Endothelial cell of umbilical vein (primary cell): ENCODE measurements around the gene SLC26A8. TPM values are rescaled to one million over a fixed set of nuclear protein-coding genes. Genes with fewer than 3 reads are reported as not detected.
"Not testable (repeated sequence)": the region's sequence is repeated elsewhere in the genome, so short reads cannot be mapped to it uniquely, and the experiment has no call there.

ENCODE experiments used
- BruUV-seq: library from RNA; stranded (reverse); fragments of 400-500 nt; replicated peaks from 2 replicates; lab custom pipeline; 2021; lab: Mats Ljungman, UMichigan
- CTCF ChIA-PET: fragments of 300-600, 350-600 bp; sonication (Branson Sonifier 250); formaldehyde crosslinking; loops from one replicate; lab custom pipeline; 2021; ENCODE audit warnings: antibody characterized with exemption, inconsistent platforms; lab: Charles Lee
- POLR2A ChIA-PET: fragments of 300-600, 350-600 bp; sonication (Branson Sonifier 250); formaldehyde crosslinking; loops from one replicate; lab custom pipeline; 2021; ENCODE audit warnings: antibody characterized with exemption, inconsistent platforms; lab: Charles Lee
- DNase-seq: peaks from one replicate; pipeline ENCODE4 v3.0.0-alpha.2; 2011; ENCODE audit warnings: low read depth, low spot score
- FAIRE-seq: peaks from 2 replicates; lab custom pipeline; 2011; peaks lifted over from hg19 to GRCh38; lab: Jason Lieb, UNC
- H2AFZ ChIP-seq: 2 replicates; pipeline ENCODE4 v1.6.0; 2012; ENCODE audit warnings: low read depth, low read length, control low read depth, inconsistent platforms
- H3K27ac ChIP-seq: 2 replicates; pipeline ENCODE4 v1.5.1; 2011; ENCODE audit warnings: low read depth, mild to moderate bottlenecking, control low read depth, low read length, moderate library complexity; ENCODE audit not compliant: insufficient read depth
- H3K27me3 ChIP-seq, 2 experiments: 2 replicates each; pipeline versions ENCODE4 v1.6.0 to v1.6.1; 2011; ENCODE audit warnings: low read length in 2 of 2, mixed read lengths in 1 of 2; ENCODE audit not compliant: control insufficient read depth in 2 of 2, insufficient read depth in 2 of 2
- H3K36me3 ChIP-seq, 2 experiments: 2 replicates in 1 of 2; 3 replicates in 1 of 2; pipeline ENCODE4 v1.5.1; 2011; ENCODE audit warnings: low read length in 2 of 2, mild to moderate bottlenecking in 1 of 2, moderate library complexity in 1 of 2; ENCODE audit not compliant: control insufficient read depth in 2 of 2, insufficient read depth in 2 of 2; ENCODE audit errors: extremely low read depth in 1 of 2
- H3K4me1 ChIP-seq: 3 replicates; pipeline ENCODE4 v1.5.1; 2011; ENCODE audit warnings: mild to moderate bottlenecking, low read length; ENCODE audit not compliant: control insufficient read depth, insufficient read depth; ENCODE audit errors: extremely low read depth
- H3K4me2 ChIP-seq: 2 replicates; pipeline ENCODE4 v1.6.1; 2011; ENCODE audit warnings: low read length, control low read depth, mixed read lengths; ENCODE audit not compliant: insufficient read depth
- H3K4me3 ChIP-seq, 3 experiments: fragments of 200-600 bp in 1 of 3; sonication (generic), shearing (Covaris generic) in 1 of 3; replicated peaks in 1 of 3; 2 replicates each; pipeline ENCODE4 v1.5.1; 2011 to 2016; ENCODE audit warnings: control low read depth in 3 of 3, low read length in 3 of 3, mild to moderate bottlenecking in 2 of 3, inconsistent platforms in 1 of 3, low read depth in 1 of 3, moderate library complexity in 1 of 3; ENCODE audit not compliant: insufficient read depth in 1 of 3
- H3K79me2 ChIP-seq: 2 replicates; pipeline ENCODE4 v1.6.0; 2012; ENCODE audit warnings: low read length, inconsistent platforms; ENCODE audit not compliant: control insufficient read depth, insufficient read depth
- H3K9ac ChIP-seq: replicated peaks from 2 replicates; pipeline ENCODE3; 2011; ENCODE audit warnings: low read length, control low read depth; ENCODE audit not compliant: insufficient read depth; ENCODE audit errors: extremely low read depth
- H3K9me1 ChIP-seq: replicated peaks from 3 replicates; pipeline ENCODE4 v1.6.0; 2011; ENCODE audit warnings: mild to moderate bottlenecking, low read length; ENCODE audit not compliant: control insufficient read depth, insufficient read depth; ENCODE audit errors: extremely low read depth
- H3K9me3 ChIP-seq: replicated peaks from 2 replicates; pipeline ENCODE4 v1.5.1; 2012; ENCODE audit warnings: low read length, inconsistent platforms; ENCODE audit not compliant: control insufficient read depth, insufficient read depth
- H4K20me1 ChIP-seq: replicated peaks from 2 replicates; pipeline ENCODE3; 2011; ENCODE audit warnings: mild to moderate bottlenecking, low read length; ENCODE audit not compliant: control insufficient read depth, insufficient read depth; ENCODE audit errors: extremely low read depth
- POLR2A ChIP-seq: IDR thresholded peaks from 2 replicates; pipeline ENCODE4 v1.6.1; 2012; ENCODE audit warnings: low read depth, mild to moderate bottlenecking, control low read depth, low read length
- POLR2AphosphoS5 ChIP-seq: IDR thresholded peaks from 2 replicates; pipeline ENCODE4 v1.6.1; 2012; ENCODE audit warnings: low read depth, mild to moderate bottlenecking, control low read depth, low read length, moderate library complexity; ENCODE audit not compliant: insufficient read depth
- dilution Hi-C: fragments of 300-500 bp; cut with MboI; formaldehyde crosslinking; loops from one replicate; pipeline ENCODE4 v1.15.0; 2019; ENCODE audit warnings: low sequenced_read_pairs; ENCODE audit not compliant: extremely low pct_ligation_motif_present
- intact Hi-C: fragments of 100-400 bp; cut with micrococcal nuclease; formaldehyde crosslinking; loops from one replicate; pipeline ENCODE4 v1.10.0; 2022
- polyA plus RNA-seq, 4 experiments: library from polyadenylated mRNA; depleted of rRNA in 3 of 4; stranded (reverse) in 3 of 4; unstranded in 1 of 4; fragments of >200 nt; gene quantifications; 2 replicates each; pipeline versions ENCODE4 v1.2.1 to v1.2.3, GENCODE V29; 2011 to 2012; ENCODE audit warnings: missing spikeins in 1 of 4
- total RNA-seq: library from RNA; stranded (reverse); gene quantifications from 2 replicates; pipeline ENCODE4 v1.2.3, GENCODE V29; 2021

Gene SLC26A8
- total and polyA plus RNA-seq, 2 donors (not counting 3 experiments of a cell fraction or from before 2014, with no cell fraction given), result 0.01 TPM; not detected in 1

- intact Hi-C loops, result no loop called here
Measured at GRCh38 chr6:35911871-35912653, 112.4 kb downstream of the SLC26A8 start.

GRCh38 chr6:35909571-35909970 is 114.9 kb downstream of the SLC26A8 start:
- H3K36me3 ChIP-seq, BruUV-seq, H3K9me3 ChIP-seq, H3K9me1 ChIP-seq, POLR2A ChIA-PET, H3K27me3 ChIP-seq, H3K27ac ChIP-seq, FAIRE-seq, dilution Hi-C loops, H3K4me3 ChIP-seq, DNase-seq, CTCF ChIA-PET, H4K20me1 ChIP-seq, intact Hi-C loops, H3K4me2 ChIP-seq, H3K9ac ChIP-seq, H2AFZ ChIP-seq: not testable (repeated sequence)
- Histone ChIP-seq H3K79me2 (peaks cover 74% of the 10 kb centered on the region), H3K4me1 (peaks cover 19% of the 10 kb centered on the region)

More at GRCh38 chr6:35911871-35912653, 112.4 kb downstream of the SLC26A8 start:
- Histone ChIP-seq H3K9me1 (no peaks in the 10 kb centered on the region), H3K79me2 (peaks cover 67% of the 10 kb centered on the region), H3K4me3 (no peak overlapping the region), H3K36me3 (peaks cover 0 to 5% of the 10 kb centered on the region in 2 experiments), H3K27ac (no peak overlapping the region), H3K27me3 (no peaks in the 10 kb centered on the region), H2AFZ (no peak overlapping the region), H3K9ac (no peak overlapping the region), H3K4me2 (no peak overlapping the region), H3K4me1 (peaks cover 5% of the 10 kb centered on the region), H3K9me3 (peaks cover 4% of the 10 kb centered on the region), H4K20me1 (no peaks in the 10 kb centered on the region)
- ChIA-PET POLR2A (no interaction called here), CTCF (interaction anchor here (1.2 to 1.3 kb wide), 2 partner anchors 26 to 43 kb away, joined by 3 read pairs; no protein-coding TSS in a partner anchor)
- no TSS peak for BruUV-seq
- peak; percentile 21 for FAIRE-seq
- TF ChIP-seq POLR2AphosphoS5 (no peak), POLR2A (no peak)
- no peak for DNase-seq
- dilution Hi-C loops, result no loop called here

- H4K20me1 ChIP-seq, H3K27ac ChIP-seq, H3K4me3 ChIP-seq, POLR2A ChIA-PET, DNase-seq, H2AFZ ChIP-seq, dilution Hi-C loops, intact Hi-C loops, H3K9me3 ChIP-seq, H3K9me1 ChIP-seq, H3K4me2 ChIP-seq, H3K36me3 ChIP-seq, H3K27me3 ChIP-seq, FAIRE-seq, BruUV-seq, H3K9ac ChIP-seq: not testable (repeated sequence)
- Histone ChIP-seq H3K4me1 (peaks cover 18% of the 10 kb centered on the region), H3K79me2 (peaks cover 77% of the 10 kb centered on the region)
- CTCF ChIA-PET, result interaction anchor here (2.5 kb wide), 1 partner anchor 8 kb away, joined by 8 read pairs; no protein-coding TSS in a partner anchor
Measured at GRCh38 chr6:35908753-35909401, 115.6 kb downstream of the SLC26A8 start.
